GM03348 (cell line): ENCODE results near the gene PRDM16.
"Not testable (repeated sequence)": the region's sequence is repeated elsewhere in the genome, so short reads cannot be mapped to it uniquely, and the experiment has no call there.

Source experiments
- DNase-seq: peaks from one replicate; pipeline ENCODE4 v3.0.0; 2012; ENCODE audit warnings: low spot score

Gene PRDM16

DNA sequence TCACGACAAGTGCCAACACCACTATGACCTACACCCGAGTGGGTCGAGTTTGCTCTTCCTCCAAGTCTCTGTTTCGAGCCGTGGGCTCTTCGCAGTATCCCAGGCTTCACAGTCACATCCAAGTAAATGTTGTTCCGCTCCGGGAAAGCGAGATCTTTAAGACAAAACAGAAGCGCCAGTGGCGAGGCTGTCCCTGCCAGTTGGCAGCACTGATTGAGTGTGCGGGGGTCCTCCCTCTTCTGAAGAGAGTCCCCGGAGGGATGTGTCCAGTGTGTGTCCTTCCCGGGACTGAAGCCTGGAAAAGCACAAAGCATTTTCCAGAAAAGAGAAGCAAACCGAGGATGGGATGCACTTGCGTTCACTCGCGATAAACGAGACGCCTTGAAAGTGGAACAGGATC is 158.9 kb downstream of the PRDM16 start:
- no peak for DNase-seq

DNA sequence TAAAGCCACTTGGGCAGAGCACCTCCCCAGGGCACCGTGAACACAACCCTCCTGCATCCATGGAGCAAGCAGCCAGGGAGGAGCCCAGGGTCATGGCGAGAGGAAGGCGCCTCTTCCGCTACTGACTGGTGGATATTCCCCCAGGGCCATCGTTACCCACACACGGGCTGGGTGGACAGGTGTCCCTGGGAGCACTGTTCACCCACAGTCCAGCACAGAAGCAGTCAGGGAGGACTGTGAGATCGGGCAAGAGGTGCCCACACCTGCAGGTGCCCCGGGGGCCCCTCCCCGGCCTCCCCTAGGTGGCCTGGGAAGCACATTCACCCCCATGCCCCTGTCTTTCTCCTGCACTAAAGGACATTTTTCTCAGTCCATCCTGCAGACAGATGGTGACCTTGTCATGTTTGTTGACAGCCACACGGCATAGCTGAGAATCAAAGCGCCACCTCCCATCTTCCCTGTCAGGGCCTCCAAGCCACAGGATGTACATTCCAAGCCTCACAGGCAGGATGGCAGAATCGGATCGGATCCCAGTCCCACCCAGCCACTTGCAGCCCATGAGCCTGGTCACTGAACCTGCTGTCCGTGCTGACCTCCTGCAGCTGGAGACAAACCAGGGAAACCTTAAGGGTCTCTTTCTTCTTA is 160.2 kb downstream of the PRDM16 start:
- DNase-seq: no peak

DNA sequence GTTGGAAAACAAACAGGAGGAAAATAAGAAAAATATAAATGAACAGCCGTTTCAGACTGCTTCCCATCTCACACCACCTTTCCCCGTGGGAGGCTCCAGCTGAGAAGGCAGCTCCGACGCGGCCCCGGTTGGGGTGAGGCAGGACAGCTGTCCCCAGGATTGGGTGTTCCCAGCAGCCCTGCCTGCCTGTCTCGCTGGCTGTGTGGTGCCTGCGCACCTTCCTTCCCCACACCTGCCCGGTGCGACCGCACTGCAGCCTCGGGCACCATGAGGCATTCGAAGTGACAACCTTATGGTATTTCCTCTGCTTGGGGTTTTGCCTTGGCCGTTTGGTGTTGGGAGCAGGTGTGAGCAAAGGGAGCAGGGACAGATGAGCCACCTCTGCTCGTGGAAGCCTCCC is 161.6 kb downstream of the PRDM16 start:
- DNase-seq: no peak

DNA sequence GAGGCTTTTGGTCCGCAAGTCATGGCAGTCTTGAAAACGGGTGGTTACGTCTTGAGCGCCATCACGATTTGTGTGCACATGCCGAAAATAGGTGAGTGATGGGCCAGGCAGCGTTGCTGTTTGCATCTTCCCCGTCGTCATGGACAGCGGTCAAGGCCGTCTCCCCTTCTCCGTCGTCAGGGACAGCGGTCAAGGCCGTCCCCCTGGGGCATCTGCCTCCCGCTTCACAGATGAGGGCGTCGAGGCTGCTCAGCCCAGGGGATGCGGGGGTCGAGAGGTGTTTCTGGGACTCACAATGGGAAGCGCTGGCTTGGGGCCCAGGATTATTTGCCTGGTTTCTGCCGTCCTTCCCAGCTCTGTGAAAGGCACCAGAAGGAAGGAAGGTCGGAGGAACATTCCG is 162.2 kb downstream of the PRDM16 start:
- no peak for DNase-seq

DNA sequence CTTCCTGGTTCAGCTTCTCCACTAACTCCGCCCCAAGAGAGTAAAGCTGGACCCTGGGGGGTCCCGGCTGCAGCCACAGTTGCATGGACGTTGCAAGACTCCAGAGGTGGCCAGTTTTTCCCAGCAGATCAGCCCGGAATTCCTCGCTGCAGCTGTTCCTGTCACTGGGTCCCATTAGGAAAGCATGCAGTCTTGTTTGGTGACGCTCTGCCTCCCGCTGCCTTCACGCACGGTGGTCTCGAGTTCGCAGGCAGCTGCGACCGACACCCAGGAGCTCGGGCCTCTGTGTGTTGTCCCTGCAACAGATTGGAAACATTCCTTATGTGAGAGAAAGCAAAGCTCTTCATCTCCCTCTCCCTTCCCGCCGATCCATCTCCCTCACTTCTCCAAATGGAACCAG is 162.8 kb downstream of the PRDM16 start:
- DNase-seq: no peak

DNA sequence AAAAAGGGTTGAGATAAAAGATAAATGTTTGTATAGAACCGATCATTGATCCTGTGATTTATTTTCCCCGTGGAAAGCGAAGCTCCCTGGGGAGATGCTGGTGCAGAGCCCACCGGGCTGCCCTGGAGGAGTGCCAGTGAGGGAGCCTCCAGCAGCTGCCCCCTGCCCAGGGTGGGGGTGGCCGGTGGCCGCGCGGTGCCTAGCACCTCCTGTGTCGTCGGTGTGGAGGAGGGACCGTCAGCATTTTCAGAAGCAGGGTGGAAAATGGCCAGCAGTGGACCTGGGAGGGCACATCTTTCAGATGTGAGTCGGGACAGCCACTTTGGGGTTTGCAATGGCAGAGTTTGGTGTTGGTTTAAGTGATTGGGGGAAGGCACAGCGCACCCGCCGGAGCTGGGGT is 164.0 kb downstream of the PRDM16 start:
- DNase-seq: no peak

DNA sequence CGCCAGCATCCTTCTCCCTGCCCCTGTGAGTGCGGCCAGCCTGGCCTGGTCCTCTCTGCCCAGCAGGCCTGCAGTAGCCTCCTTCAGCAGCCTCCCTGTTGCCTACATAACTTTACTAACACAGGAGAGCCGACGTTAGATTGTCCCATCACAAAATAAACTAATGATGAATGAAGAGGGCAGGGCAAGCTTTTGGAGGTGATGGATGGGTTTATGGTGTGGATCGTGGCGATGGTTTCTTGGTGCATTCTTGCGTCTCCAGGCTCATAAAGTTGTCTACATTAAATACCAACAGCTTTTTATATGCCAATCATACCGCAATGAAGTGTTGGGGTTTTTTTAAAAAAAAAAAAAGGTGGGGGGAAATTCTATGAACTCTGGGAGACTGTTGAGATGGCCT is 164.5 kb downstream of the PRDM16 start:
- no peak for DNase-seq

DNA sequence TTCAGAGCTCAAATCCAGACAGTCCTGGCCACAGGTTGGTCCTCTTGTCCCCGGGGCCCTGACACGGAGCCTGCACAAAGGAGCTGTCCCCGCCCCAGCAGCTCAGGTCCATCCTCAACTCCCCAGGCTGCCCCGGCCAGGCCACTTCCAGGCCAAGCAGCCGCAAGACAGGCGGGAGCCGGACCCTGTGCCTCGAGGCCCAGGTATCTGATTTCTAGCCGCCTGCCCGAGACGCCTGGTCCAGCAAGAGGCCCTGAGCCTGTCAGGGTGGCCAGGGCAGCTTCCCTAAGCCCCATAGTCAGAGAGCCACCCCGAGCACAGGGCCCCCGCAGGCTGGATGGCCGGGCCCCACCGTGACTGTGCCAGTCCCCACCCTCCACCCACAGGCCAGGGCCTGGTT is 165.3 kb downstream of the PRDM16 start:
- DNase-seq: no peak

DNA sequence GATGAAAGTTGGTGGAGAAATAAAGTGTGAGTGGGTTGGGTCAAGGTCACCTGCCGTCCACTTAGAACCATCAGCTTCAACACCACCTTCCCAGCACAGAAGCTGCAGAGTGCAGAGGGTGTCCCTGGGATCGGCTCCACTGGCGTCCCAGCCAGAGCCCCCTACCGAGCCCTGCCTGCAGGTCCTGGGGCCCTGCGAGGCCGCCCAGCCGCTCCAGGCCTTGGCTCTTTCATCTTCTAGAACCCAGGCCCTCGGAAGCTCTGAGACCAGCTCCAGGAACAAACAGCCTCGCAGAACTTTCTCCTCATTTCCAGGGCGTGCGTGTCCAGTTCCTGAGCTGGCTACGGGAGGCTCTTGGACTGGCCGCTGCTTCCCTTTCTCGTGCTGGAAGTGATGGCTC is 166.0 kb downstream of the PRDM16 start:
- DNase-seq: no peak

DNA sequence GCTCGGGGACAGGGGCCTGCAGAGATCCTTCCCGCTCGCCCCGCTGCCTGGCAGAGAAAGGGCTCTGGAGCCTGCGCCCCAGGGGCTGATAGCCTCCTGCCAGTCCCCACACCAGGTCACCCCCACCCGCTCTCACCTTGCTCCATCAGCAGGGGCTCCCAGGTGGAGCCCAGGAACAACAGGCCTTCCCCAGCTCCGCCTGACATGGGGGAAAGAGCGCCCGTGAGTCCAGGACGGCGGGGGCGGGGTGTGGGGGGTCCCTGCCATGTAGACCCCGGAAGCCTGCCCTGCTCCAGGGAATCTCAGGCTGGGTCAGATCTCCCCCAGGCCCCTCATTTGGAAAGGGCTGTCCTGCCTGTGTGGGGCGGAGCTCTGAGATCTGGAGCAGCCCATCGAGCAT is 166.5 kb downstream of the PRDM16 start:
- DNase-seq: no peak

DNA sequence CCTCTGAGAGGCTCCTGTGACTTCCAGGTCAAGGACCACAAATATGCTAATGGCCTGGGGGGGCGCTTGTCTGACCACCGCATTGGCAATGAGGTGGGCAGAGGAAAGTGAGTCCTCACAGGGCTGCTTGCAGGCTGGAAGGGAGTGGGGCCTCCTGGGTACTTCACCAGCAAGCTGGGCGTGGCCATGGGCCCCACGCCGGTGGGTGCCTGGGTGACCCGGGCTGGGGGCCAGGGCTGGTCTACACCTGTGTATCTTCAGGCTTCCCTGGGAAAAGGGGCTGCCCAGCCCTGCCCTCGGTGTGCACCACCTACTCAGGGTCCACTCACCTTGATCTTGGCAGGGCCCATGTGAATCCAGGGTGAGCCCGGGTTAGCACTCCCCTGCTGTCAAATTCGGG is 167.4 kb downstream of the PRDM16 start:
- no peak for DNase-seq

DNA sequence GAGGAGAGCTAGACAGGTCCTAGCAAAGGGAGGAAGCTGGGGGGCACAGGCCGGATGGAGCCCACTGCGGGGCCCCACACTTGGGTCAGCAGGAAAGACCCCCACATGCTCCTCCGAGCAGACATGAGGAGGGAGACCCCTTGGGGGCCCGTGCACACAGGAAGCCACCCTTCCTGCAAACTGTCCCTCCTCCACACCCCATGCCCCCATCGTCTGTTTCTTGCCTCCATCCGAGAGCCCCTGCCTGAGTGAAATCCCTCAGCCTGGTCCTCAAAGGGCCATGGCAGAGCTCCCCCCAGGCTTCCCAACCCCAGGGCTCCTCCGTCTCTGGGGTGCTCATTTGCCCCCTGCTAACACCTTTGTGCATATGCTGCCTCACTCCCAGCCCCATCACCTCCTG is 168.0 kb downstream of the PRDM16 start:
- DNase-seq: no peak

DNA sequence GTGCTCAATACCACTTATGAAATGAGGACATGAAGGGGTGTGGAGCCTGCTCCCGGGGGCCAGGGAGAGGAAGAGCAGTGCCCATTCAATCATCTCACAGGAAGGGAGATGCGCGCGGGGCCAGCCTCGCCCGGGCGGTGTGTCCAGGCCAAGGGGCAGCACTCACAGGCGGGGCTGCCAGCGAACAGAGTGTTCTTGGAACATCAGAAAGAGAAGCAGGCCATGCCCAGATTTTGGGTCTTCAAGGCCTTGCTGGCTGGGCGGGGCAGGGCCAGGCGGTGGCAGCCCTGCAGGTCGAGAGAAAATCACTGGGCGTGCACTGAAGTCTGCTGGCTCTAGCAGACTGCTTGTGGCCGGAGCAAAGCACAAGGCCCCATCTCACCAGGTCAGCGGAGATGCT is 168.6 kb downstream of the PRDM16 start:
- no peak for DNase-seq

DNA sequence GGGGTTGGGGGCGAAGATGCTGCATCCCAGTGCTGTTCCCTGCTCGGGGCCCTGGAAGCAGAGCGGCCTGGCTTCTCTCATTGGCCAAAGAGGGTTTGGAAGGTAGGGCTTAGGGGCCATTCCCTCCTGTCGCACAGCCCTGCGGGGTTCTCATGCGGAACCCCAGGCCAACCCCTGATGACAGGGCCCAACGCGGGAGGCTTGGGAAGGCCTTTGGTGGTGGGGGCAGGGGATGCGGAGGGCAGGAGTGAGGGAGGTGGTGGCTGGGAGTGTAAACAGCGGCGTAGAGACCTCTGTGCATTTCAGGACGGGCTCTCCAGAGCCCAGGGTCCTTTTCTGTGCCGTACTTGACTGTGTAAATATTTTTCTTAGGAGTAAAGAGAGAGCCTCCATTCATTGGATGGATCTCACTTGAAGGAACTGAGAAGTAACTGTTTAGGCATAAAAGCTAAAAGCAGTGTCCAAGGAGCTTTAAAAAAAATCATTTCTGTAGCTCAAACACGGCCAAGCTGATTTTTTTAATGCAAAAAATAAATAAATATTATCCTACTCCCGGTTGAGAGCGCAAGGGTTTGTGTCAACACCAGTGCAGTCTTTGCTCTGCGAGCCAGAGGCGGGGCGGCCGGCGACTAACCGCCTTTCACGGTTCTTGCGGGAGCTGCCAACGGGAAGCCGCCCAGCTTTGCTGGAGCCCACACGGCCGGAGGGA is 169.1 kb downstream of the PRDM16 start:
- no peak for DNase-seq

DNA sequence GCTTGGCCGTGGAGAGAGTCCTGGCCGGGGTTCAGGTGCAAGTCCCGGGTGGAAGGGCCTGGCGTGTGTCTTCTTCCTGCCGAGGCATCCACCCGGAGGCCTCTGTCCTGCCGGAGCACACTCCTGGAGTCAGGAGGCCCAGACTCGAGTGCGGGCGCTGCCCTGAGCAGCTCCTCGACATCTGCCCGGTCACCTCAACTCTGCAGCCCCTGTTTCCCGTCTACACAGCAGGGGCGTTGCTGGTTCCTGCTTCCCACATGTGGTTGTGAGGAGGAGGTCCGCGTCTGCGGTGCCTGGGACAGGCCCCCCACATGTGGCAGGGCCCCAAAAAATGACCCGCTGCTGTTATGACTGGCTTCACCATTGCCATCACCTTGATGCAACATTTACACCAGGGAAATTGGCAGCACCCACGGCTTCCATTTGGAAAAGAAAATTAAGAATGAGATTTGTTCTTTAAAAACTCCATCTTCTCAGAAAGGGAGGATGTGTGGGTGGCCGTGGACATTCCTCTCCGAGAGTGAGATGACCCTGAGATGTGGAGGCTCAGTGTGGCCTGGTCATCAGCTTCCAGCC is 169.8 kb downstream of the PRDM16 start:
- no peak for DNase-seq

DNA sequence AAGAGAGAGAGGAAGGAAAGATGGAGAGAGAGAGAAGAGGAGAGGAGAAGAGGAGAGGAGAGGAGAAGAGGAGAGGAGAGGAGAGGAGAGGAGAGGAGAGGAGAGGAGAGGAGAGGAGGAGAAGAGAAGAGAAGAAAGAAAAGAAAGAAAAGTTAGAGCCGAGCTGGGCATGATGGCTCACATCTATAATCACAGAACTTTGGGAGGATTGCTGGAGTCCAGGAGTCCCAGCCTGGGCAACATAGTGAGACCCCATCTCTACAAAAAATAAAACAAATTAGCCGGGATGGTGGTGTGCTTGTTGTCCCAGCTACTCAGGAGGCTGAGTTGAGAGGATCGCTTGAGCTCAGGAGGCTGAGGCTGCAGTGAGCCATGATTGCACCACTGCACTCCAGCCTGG is 171.0 kb downstream of the PRDM16 start:
- DNase-seq: not testable (repeated sequence)

DNA sequence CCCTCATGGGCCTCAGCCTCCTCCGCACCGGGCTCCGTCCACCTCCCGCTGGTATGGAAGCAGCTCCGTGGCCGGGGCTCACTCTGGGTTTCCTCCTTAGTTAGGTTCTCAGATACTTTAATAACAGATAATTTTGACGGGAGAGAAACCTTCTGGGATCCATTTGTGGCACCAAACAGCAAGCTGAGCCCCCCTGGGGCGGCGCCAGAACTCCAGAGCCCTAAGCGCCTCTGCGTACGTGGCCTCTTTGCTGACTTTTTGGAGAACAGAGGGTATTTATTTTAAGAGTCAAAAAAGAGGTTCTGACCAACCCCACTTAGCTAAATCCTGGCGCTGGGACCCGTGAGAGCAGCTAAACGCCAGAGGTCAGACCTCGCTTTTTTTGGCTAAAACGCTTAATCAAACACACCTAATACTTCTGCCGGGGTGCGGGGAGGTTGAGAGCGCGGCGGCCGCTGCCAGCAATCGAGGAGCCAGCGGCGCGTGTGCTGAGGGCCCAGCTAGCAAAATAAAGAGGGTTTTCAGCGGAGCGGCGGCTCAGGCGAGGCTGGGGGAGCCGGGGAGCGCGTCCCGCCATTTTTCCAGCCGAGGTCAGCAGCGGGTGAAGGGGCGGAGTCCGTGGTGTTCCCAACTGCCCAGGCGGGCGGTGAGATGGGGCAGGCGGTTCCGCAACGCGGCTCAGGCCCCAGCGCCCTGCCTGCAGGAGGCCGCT is 171.7 kb downstream of the PRDM16 start:
- no peak for DNase-seq

DNA sequence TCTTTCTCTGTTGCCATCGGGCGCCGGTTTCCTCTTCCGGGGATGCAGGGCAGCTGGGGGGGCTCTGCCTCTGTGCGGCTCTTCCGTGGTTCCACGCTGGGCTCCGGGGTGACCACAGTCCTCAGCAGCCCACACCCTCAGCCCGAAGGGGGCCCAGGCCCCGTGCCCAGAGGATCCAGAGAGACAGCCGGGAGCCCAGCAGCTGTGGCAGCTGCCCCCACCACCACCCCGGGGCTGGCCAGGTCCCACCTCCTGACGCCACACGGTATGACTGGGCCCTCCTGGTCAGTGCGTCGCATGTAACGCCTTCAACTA is 172.2 kb downstream of the PRDM16 start:
- DNase-seq: no peak

DNA sequence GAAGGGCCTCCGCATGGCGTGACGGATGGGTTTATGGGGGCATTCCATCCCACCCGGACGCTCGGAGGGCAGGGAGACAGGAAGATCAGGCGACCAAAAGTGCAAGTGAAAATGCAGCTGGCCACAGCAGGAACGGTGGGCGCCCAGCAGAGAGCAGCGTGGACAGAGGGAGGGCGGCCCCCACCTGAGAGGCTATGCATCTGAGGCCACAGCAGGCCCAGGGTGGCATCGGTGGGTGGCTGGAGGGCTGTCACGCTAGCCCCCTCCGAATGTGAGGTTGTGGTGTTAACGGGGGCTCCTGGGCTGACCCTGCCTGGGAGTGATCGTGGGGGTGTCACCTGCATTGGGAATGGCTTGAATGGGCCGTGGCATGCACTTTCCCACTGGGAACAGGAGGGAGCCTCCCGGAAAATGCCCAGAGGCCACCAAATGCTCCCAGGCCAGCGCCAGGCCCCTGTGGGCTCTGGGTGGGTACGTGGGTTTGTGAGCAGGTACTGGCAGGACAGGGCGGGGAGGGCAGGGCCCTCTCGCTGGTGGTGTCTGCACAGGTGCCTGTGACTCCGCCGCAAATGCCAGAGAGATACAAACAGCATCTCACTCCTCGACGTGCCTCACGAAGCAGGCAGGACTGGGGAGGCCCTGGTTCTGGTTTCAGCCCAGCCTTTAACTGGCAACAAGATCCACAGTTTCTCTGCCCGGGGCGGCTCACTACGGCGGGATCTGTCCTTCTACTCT is 172.8 kb downstream of the PRDM16 start:
- no peak for DNase-seq

DNA sequence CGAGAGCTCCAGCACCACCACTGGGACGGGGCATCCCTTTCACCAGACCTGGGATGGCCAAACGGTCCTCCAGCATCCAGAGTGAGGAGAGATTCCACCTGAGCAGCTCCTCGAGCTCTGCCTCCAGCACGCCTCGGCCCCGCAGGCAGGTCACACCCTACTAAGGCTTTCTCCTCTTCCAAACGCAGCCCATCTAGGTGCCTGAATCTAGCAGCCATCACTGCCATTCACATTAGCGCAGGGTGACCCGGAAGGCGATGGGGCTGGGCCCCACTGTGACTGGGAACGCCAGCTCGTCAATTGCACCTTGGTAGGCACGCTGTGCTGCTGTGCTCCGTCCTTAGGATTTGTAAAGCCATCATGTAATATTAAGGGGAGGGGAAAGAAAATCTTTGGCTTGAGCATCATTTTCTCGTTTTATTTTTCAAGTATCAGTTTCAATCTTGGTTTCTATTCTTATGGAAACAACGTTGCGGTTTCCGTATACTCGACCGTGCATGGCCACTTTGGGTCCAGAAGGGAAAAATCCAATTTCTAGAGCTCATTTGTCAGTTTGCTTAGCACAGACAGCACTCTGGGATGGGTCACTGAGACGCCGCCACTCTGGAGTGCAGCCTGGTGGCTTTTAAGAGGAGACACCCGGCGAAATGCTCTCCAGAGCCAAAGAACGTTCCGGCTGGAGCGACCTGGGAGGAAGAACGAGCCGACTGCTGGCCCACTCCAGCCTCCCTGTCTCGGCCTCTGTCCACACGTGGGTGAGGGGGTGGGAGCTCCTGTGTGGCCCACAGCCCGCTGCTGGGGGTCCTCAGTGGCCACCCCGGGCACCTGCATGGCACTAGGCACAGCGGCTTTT is 173.6 kb downstream of the PRDM16 start:
- no peak for DNase-seq

DNA sequence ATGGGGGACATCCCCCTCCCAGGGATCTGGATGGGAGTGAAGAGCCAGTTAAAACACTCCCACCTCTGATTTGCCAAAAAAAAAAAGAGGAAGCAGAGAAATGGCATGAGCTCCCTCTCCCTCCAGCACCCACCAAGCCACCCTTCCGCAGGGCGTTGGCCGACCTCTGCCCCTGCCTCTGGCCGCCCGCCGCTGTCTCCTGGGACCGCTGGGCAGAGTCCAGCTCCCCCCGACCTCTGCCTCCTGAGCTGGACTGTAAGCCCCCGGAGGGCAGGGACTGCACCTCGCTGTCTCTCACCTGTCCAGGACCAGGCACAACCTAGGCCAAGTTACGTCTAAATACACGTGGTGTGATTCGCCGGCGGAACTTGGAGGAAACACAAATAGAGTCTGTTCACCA is 174.3 kb downstream of the PRDM16 start:
- no peak for DNase-seq
